Keratinocyte (primary cell): ENCODE results near the gene CTRB2. TPM values are rescaled to one million over a fixed set of nuclear protein-coding genes. Genes with fewer than 3 reads are reported as not detected.

Experiments used
- DNase-seq: peaks from one replicate; pipeline ENCODE4 v3.0.0-alpha.2; 2011; ENCODE audit warnings: low read depth, missing footprints, low spot score
- FAIRE-seq: peaks from 2 replicates; lab custom pipeline; 2011; peaks lifted over from hg19 to GRCh38; lab: Jason Lieb, UNC
- H2AFZ ChIP-seq: 2 replicates; pipeline ENCODE4 v1.6.0; 2012; ENCODE audit warnings: low read length, control low read depth, inconsistent platforms; ENCODE audit not compliant: control insufficient read depth
- H3K27ac ChIP-seq: 2 replicates; pipeline ENCODE4 v1.5.1; 2011; ENCODE audit warnings: low read length; ENCODE audit not compliant: control insufficient read depth, insufficient read depth
- H3K27me3 ChIP-seq: 3 replicates; pipeline ENCODE4 v1.6.0; 2011; ENCODE audit warnings: low read length; ENCODE audit not compliant: control insufficient read depth, insufficient read depth; ENCODE audit errors: extremely low read depth
- H3K36me3 ChIP-seq, 2 experiments: 2 replicates in 1 of 2; 3 replicates in 1 of 2; pipeline ENCODE4 v1.5.1; 2011; ENCODE audit warnings: low read length in 2 of 2, mild to moderate bottlenecking in 1 of 2; ENCODE audit not compliant: control insufficient read depth in 2 of 2, insufficient read depth in 2 of 2; ENCODE audit errors: extremely low read depth in 1 of 2
- H3K4me1 ChIP-seq: 3 replicates; pipeline ENCODE4 v1.5.1; 2011; ENCODE audit warnings: low read length; ENCODE audit not compliant: control insufficient read depth, insufficient read depth; ENCODE audit errors: extremely low read depth
- H3K4me2 ChIP-seq: 3 replicates; pipeline ENCODE4 v1.6.0; 2011; ENCODE audit warnings: low read depth, low read length; ENCODE audit not compliant: control insufficient read depth, insufficient read depth; ENCODE audit errors: extremely low read depth
- H3K4me3 ChIP-seq, 3 experiments: fragments of 200-600 bp in 1 of 3; sonication (generic) in 1 of 3; 2 replicates in 2 of 3; 3 replicates in 1 of 3; pipeline ENCODE4 v1.5.1; 2011 to 2016; ENCODE audit warnings: low read length in 3 of 3, mild to moderate bottlenecking in 3 of 3, control low read depth in 2 of 3, inconsistent platforms in 1 of 3, low read depth in 1 of 3, mixed read lengths in 1 of 3, mixed run types in 1 of 3, moderate library complexity in 1 of 3; ENCODE audit not compliant: control insufficient read depth in 2 of 3, insufficient read depth in 2 of 3; ENCODE audit errors: extremely low read depth in 1 of 3
- H3K79me2 ChIP-seq: 2 replicates; pipeline ENCODE4 v1.6.0; 2012; ENCODE audit warnings: low read length; ENCODE audit not compliant: control insufficient read depth, insufficient read depth
- H3K9ac ChIP-seq: 3 replicates; pipeline ENCODE4 v1.6.0; 2011; ENCODE audit warnings: low read length; ENCODE audit not compliant: control insufficient read depth, insufficient read depth; ENCODE audit errors: extremely low read depth
- H3K9me1 ChIP-seq: 3 replicates; pipeline ENCODE4 v1.6.0; 2011; ENCODE audit warnings: low read length; ENCODE audit not compliant: control insufficient read depth, insufficient read depth; ENCODE audit errors: extremely low read depth
- H3K9me3 ChIP-seq: 2 replicates; pipeline ENCODE4 v1.5.1; 2012; ENCODE audit warnings: low read depth, low read length; ENCODE audit not compliant: control insufficient read depth
- H4K20me1 ChIP-seq: 3 replicates; pipeline ENCODE4 v1.6.0; 2011; ENCODE audit warnings: low read length; ENCODE audit not compliant: control insufficient read depth, insufficient read depth; ENCODE audit errors: extremely low read depth
- CTCF ChIP-seq, 3 experiments: IDR thresholded peaks in 1 of 3; conservative IDR thresholded peaks in 1 of 3; optimal IDR thresholded peaks in 1 of 3; 2 replicates in 2 of 3; 3 replicates in 1 of 3; pipeline versions ENCODE3 to v1.5.1; 2011; ENCODE audit warnings: low read length in 3 of 3, mild to moderate bottlenecking in 3 of 3, moderate library complexity in 2 of 3, control low read depth in 1 of 3, inconsistent platforms in 1 of 3; ENCODE audit not compliant: insufficient read depth in 2 of 3; ENCODE audit errors: extremely low read depth in 1 of 3
- EZH2 ChIP-seq: IDR thresholded peaks from one replicate; pipeline ENCODE4 v1.6.1; 2012; ENCODE audit warnings: inconsistent platforms, mild to moderate bottlenecking, low read length, moderate library complexity
- dilution Hi-C: fragments of 300-500 bp; cut with MboI; formaldehyde crosslinking; loops from one replicate; pipeline ENCODE4 v1.7.0; 2020; ENCODE audit warnings: low sequenced_read_pairs; ENCODE audit not compliant: extremely low pct_ligation_motif_present
- polyA plus RNA-seq, 5 experiments: library from polyadenylated mRNA; depleted of rRNA in 3 of 5; stranded (reverse) in 3 of 5; stranded (forward) in 1 of 5; unstranded in 1 of 5; fragments of >200 nt; gene quantifications; 1 replicate in 1 of 5; 2 replicates in 3 of 5; 3 replicates in 1 of 5; pipeline versions ENCODE4 v1.2.1 to v1.2.3, GENCODE V29; 2011 to 2012; ENCODE audit warnings: missing spikeins in 2 of 5, low read depth in 1 of 5, low replicate concordance in 1 of 5

Gene CTRB2
- polyA plus RNA-seq, 1 donor (not counting 4 experiments of a cell fraction or from before 2014, with no cell fraction given), result not detected

GRCh38 chr16:75236736-75237397 lies 29.9 kb upstream of the CTRB2 start:
- no peak for TF ChIP-seq CTCF (optimal IDR thresholded peaks at IDR 0.05 in 1 of 3, IDR thresholded peaks at IDR 0.05 in 1 of 3, conservative IDR thresholded peaks at IDR 0.05 in 1 of 3; ENCODE audit: extremely low read depth in 1 of 3, insufficient read depth in 2 of 3, low read length in 3 of 3)
- no peak for TF ChIP-seq EZH2
- no peak overlapping the region for H3K4me3 ChIP-seq
- dilution Hi-C loops, result loop anchor here (25.0 kb wide), 1 partner anchor 150 kb away; no protein-coding TSS in a partner anchor
- no peak overlapping the region for H3K9ac ChIP-seq
- H2AFZ ChIP-seq, result no peak overlapping the region
- H3K36me3 ChIP-seq, result peaks cover 41 to 56% of the 10 kb centered on the region in 2 experiments
- peaks cover 27% of the 10 kb centered on the region for H3K4me1 ChIP-seq
- peaks cover 9% of the 10 kb centered on the region for H4K20me1 ChIP-seq
- FAIRE-seq (no peak), DNase-seq (no peak)
- no peaks in the 10 kb centered on the region for H3K27me3 ChIP-seq
- H3K9me1 ChIP-seq, result no peaks in the 10 kb centered on the region
- peaks cover 78% of the 10 kb centered on the region for H3K79me2 ChIP-seq
- no peak overlapping the region for H3K4me2 ChIP-seq
- H3K9me3 ChIP-seq, result no peaks in the 10 kb centered on the region
- no peak overlapping the region for H3K27ac ChIP-seq

- Histone ChIP-seq H3K9ac (no peak overlapping the region), H3K27me3 (no peaks in the 10 kb centered on the region), H3K9me3 (no peaks in the 10 kb centered on the region), H3K27ac (no peak overlapping the region), H3K4me3 (no peak overlapping the region), H3K4me2 (no peak overlapping the region), H3K4me1 (peaks cover 27% of the 10 kb centered on the region), H3K36me3 (peaks cover 41 to 53% of the 10 kb centered on the region in 2 experiments), H4K20me1 (peaks cover 9% of the 10 kb centered on the region), H2AFZ (no peak overlapping the region), H3K79me2 (peaks cover 73% of the 10 kb centered on the region), H3K9me1 (no peaks in the 10 kb centered on the region)
- DNase-seq (no peak), FAIRE-seq (no peak)
- dilution Hi-C loops, result loop anchor here (25.0 kb wide), 1 partner anchor 151 kb away; no protein-coding TSS in a partner anchor
- no peak for TF ChIP-seq EZH2
- TF ChIP-seq CTCF (optimal IDR thresholded peaks at IDR 0.05 in 1 of 3, IDR thresholded peaks at IDR 0.05 in 1 of 3, conservative IDR thresholded peaks at IDR 0.05 in 1 of 3; ENCODE audit: extremely low read depth in 1 of 3, insufficient read depth in 2 of 3, low read length in 3 of 3), result no peak
Measured at GRCh38 chr16:75236232-75236631, 29.3 kb upstream of the CTRB2 start.
